NCI-H2227 (cell line): Measurements from ENCODE around the gene RTN4RL2.
"Not testable (repeated sequence)": the region's sequence is repeated elsewhere in the genome, so short reads cannot be mapped to it uniquely, and the experiment has no call there.

Experiments used
- DNase-seq: peaks from one replicate; lab custom pipeline; 2025; ENCODE audit not compliant: unreplicated experiment; lab: John Stamatoyannopoulos, UW

RTN4RL2 gene

GRCh38 chr11:57432714-57433163 lies 27.6 kb upstream of the RTN4RL2 start:
- DNase-seq, result no peak

- no peak for DNase-seq
These were observed 25.4 kb upstream of the RTN4RL2 start for GRCh38 chr11:57434640-57435546.

- no peak for DNase-seq
These were observed 24.3 kb upstream of the RTN4RL2 start for GRCh38 chr11:57436031-57436430.

- no peak for DNase-seq
These were observed 21.7 kb upstream of the RTN4RL2 start for GRCh38 chr11:57438345-57439285.

- no peak for DNase-seq
These were observed 20.5 kb upstream of the RTN4RL2 start for GRCh38 chr11:57439786-57440185.

GRCh38 chr11:57440744-57441414 lies 19.4 kb upstream of the RTN4RL2 start:
- DNase-seq, result no peak

- DNase-seq, result no peak
These were observed 15.8 kb upstream of the RTN4RL2 start for GRCh38 chr11:57444362-57445121.

- DNase-seq, result not testable (repeated sequence)
These were observed 15.3 kb upstream of the RTN4RL2 start for GRCh38 chr11:57445122-57445394.

- no peak for DNase-seq
These were observed 14.3 kb upstream of the RTN4RL2 start for GRCh38 chr11:57446055-57446454.

GRCh38 chr11:57453543-57454177 lies 6.7 kb upstream of the RTN4RL2 start:
- no peak for DNase-seq

- DNase-seq, result peak; percentile 92
These were observed 3.2 kb upstream of the RTN4RL2 start for GRCh38 chr11:57456960-57457642.

GRCh38 chr11:57457643-57458023 lies 2.7 kb upstream of the RTN4RL2 start:
- DNase-seq, result no peak

GRCh38 chr11:57458060-57458409 lies 2.3 kb upstream of the RTN4RL2 start:
- peak; percentile 48 for DNase-seq

GRCh38 chr11:57458410-57459163 lies 1.7 kb upstream of the RTN4RL2 start:
- DNase-seq, result peak; percentile 64

- no peak for DNase-seq
These were observed 935 bp upstream of the RTN4RL2 start for GRCh38 chr11:57459164-57460021.

- DNase-seq, result peak; percentile 59
These were observed 726 bp downstream of the RTN4RL2 start for GRCh38 chr11:57460758-57461749.
